Suprapubic skin (tissue), 4 donors: ENCODE data around the gene ELMO1. TPM values are rescaled to one million over a fixed set of nuclear protein-coding genes. Genes with fewer than 3 reads are reported as not detected.

ENCODE experiments used
- DNase-seq, 2 donors: peaks; one replicate each; pipeline ENCODE4 v3.0.0-alpha.2; 2019; ENCODE audit warnings: low spot score in 2 of 2
- H3K27ac ChIP-seq: fragments of 200-600 bp; sonication (generic); one replicate; pipeline ENCODE4 v1.5.1; 2019
- H3K27me3 ChIP-seq: fragments of 200-600 bp; sonication (generic); one replicate; pipeline ENCODE4 v1.5.1; 2019
- H3K36me3 ChIP-seq: fragments of 200-600 bp; sonication (generic); one replicate; pipeline ENCODE4 v1.5.1; 2019
- H3K4me1 ChIP-seq: fragments of 200-600 bp; sonication (generic); one replicate; pipeline ENCODE4 v1.5.1; 2019
- H3K4me3 ChIP-seq: fragments of 200-600 bp; sonication (generic); one replicate; pipeline ENCODE4 v1.5.1; 2019; ENCODE audit warnings: mild to moderate bottlenecking
- H3K9me3 ChIP-seq: fragments of 200-600 bp; sonication (generic); one replicate; pipeline ENCODE4 v1.5.1; 2019
- EP300 ChIP-seq: sonication (generic); formaldehyde crosslinking; IDR thresholded peaks from one replicate; pipeline ENCODE4 v1.6.1; 2017; ENCODE audit warnings: antibody characterized with exemption
- POLR2A ChIP-seq, 2 donors: fragments of 450-650 bp; IDR thresholded peaks; one replicate each; pipeline ENCODE4 v1.6.1; 2017; ENCODE audit warnings: antibody characterized with exemption in 2 of 2, mild to moderate bottlenecking in 2 of 2, moderate library complexity in 2 of 2
- POLR2AphosphoS5 ChIP-seq, 3 donors: sonication (generic); formaldehyde crosslinking; IDR thresholded peaks; one replicate each; pipeline ENCODE4 v1.6.1; 2017; ENCODE audit warnings: antibody characterized with exemption in 3 of 3
- WGBS: methylation state at CpG from one replicate; pipeline ENCODE4 v1.1.5; 2018; 5-methylcytosine and 5-hydroxymethylcytosine counted together
- total RNA-seq, 4 donors: library from RNA; depleted of rRNA; stranded (reverse); fragments of >200 nt; gene quantifications; one replicate each; pipeline ENCODE4 v1.1.0, GENCODE V29; 2016
- TF ChIP-seq, protein P1 (sequence below), 2 donors: fragments of 200-600 bp in 1 of 2; fragments of 450-650 bp in 1 of 2; sonication (generic) in 1 of 2; IDR thresholded peaks; one replicate each; pipeline ENCODE4 v1.5.1; 2016 to 2019; ENCODE audit warnings: antibody characterized with exemption in 2 of 2, mild to moderate bottlenecking in 1 of 2, moderate library complexity in 1 of 2

The ELMO1 gene
- total RNA-seq, 4 donors from 2014 or later: 9.8 to 49.6 (median 22.2) TPM

DNA sequence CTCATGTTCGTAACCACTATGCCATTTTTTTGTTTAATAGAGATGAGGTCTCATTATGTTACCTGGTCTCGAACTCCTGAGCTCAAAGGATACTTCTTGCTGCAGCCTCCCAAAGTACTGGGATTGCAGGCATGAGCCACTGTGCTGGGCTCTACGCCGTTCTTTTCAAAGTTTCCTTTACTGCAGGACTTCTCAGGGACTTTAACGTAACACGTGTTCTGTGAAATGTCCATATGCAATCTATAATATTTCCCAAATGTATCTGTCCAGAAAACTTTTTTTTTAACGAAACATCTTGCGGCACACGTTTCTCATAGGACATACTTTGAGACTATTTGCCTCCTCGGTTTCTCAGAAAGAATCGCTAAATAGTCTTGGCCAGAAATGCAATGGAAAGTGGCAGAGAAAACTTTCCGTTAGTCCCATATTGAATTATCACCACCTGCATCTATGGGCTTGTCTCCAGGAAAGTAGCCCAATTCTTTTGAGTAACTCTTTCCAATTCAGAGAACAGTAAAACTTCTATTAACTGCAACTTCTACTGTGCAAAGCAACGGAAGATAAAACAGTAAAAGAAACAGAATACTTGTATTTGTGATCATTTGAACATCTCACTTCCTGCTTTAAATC, 96.3 kb downstream of the ELMO1 start:
- 82% methylated on average over 13 of the region's 13 CpGs for WGBS
- Histone ChIP-seq H3K27ac (no peak overlapping the region), H3K4me3 (no peak overlapping the region), H3K36me3 (no peaks in the 10 kb centered on the region), H3K27me3 (no peaks in the 10 kb centered on the region), H3K9me3 (no peaks in the 10 kb centered on the region), H3K4me1 (peaks cover 25% of the 10 kb centered on the region)
- no peak for DNase-seq
- TF ChIP-seq POLR2AphosphoS5 (IDR thresholded peaks at IDR 0.05): no peak
- TF ChIP-seq EP300: no peak
- TF ChIP-seq, protein P1, sequence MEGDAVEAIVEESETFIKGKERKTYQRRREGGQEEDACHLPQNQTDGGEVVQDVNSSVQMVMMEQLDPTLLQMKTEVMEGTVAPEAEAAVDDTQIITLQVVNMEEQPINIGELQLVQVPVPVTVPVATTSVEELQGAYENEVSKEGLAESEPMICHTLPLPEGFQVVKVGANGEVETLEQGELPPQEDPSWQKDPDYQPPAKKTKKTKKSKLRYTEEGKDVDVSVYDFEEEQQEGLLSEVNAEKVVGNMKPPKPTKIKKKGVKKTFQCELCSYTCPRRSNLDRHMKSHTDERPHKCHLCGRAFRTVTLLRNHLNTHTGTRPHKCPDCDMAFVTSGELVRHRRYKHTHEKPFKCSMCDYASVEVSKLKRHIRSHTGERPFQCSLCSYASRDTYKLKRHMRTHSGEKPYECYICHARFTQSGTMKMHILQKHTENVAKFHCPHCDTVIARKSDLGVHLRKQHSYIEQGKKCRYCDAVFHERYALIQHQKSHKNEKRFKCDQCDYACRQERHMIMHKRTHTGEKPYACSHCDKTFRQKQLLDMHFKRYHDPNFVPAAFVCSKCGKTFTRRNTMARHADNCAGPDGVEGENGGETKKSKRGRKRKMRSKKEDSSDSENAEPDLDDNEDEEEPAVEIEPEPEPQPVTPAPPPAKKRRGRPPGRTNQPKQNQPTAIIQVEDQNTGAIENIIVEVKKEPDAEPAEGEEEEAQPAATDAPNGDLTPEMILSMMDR (IDR thresholded peaks at IDR 0.05): no peak
- TF ChIP-seq POLR2A (IDR thresholded peaks at IDR 0.05): no peak

DNA sequence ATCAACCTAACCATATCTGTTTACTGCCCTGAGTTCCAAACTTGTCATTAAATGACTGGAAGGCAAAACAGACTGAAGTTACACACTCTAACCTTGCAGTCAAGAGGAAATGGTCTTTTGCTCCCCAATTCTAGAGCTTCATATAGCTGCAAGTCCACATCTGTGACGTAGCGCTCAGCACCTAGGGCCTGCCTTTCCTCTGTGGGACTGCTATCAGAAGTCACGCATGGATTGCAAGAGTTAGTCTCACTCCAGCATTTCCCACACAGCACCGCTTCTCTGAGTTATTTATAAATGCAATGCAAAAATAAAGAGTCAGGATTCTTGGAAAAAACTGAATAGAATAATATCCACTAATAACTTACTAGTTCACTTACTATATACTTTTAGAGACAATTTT, 96.9 kb downstream of the ELMO1 start:
- H3K4me1 ChIP-seq: peaks cover 28% of the 10 kb centered on the region
- no peak for DNase-seq
- 94% methylated on average over 4 of the region's 4 CpGs for WGBS
- H3K9me3 ChIP-seq: no peaks in the 10 kb centered on the region
- H3K4me3 ChIP-seq: no peak overlapping the region
- TF ChIP-seq POLR2A (IDR thresholded peaks at IDR 0.05): no peak
- TF ChIP-seq, protein P1 (IDR thresholded peaks at IDR 0.05): no peak
- TF ChIP-seq POLR2AphosphoS5 (IDR thresholded peaks at IDR 0.05): no peak
- TF ChIP-seq EP300: no peak
- H3K27me3 ChIP-seq: no peaks in the 10 kb centered on the region
- H3K36me3 ChIP-seq: no peaks in the 10 kb centered on the region
- H3K27ac ChIP-seq: no peak overlapping the region

DNA sequence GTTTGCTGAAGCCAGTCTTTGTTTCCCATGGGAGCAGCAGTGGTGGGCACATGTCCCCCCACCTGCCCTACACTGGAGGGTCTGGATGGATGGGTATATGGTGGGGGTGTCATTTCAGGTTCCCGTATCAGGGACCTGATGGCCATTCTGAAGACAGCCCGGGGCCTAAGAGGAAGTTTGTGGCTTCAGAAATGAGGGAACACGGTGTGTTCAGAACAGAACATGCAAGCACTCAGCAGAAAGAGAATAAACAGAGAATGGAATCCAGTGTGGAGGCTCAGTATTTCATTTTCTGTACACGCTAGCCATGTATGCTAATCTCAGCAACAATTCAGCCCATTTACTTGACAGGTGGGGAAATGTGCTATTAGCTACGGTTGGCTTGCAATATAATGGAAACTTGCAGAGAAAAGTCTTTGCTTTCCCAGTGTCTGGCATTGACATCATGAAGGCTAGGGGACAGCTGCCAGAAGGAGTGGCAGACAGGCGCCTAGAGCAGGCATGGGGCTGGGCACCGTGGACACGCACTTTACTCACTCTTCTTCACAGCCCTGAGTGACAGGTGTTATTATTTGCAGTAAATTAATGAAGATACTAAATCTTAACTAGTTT, 98.6 kb downstream of the ELMO1 start:
- WGBS: 72% methylated on average over 8 of the region's 8 CpGs
- no peaks in the 10 kb centered on the region for H3K27me3 ChIP-seq
- TF ChIP-seq POLR2A (IDR thresholded peaks at IDR 0.05) (no peak), EP300 (no peak), POLR2AphosphoS5 (IDR thresholded peaks at IDR 0.05) (no peak)
- TF ChIP-seq, protein P1 (IDR thresholded peaks at IDR 0.05): no peak
- H3K27ac ChIP-seq: no peak overlapping the region
- no peak overlapping the region for H3K4me3 ChIP-seq
- H3K9me3 ChIP-seq: no peaks in the 10 kb centered on the region
- DNase-seq: no peak
- H3K4me1 ChIP-seq: peaks cover 21% of the 10 kb centered on the region
- no peaks in the 10 kb centered on the region for H3K36me3 ChIP-seq

DNA sequence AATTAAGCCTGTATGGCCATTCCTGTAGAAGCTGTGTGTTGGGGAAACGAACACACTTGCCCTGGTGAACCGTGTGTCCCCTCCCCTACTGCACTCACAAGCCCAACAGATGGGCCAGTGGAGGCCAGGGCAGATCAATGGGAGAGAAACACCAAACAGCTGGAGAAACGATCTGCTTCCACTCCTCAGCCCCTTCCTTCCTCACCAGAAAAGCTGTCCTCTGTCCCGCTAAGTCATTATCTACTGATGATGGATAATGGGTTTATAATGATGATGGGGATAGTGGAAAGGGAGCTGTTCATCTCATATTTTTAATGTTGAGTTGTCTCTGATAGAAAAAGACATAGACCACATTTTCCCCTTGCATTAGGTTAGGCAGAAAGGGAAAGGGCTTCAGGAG, 99.7 kb downstream of the ELMO1 start:
- DNase-seq: no peak
- no peak overlapping the region for H3K27ac ChIP-seq
- TF ChIP-seq EP300: no peak
- TF ChIP-seq POLR2AphosphoS5 (IDR thresholded peaks at IDR 0.05): no peak
- TF ChIP-seq, protein P1 (IDR thresholded peaks at IDR 0.05): no peak
- no peak for TF ChIP-seq POLR2A (IDR thresholded peaks at IDR 0.05)
- no peaks in the 10 kb centered on the region for H3K36me3 ChIP-seq
- H3K27me3 ChIP-seq: no peaks in the 10 kb centered on the region
- no peaks in the 10 kb centered on the region for H3K9me3 ChIP-seq
- WGBS: 73% methylated on average over 4 of the region's 4 CpGs
- peaks cover 10% of the 10 kb centered on the region for H3K4me1 ChIP-seq
- H3K4me3 ChIP-seq: no peak overlapping the region

DNA sequence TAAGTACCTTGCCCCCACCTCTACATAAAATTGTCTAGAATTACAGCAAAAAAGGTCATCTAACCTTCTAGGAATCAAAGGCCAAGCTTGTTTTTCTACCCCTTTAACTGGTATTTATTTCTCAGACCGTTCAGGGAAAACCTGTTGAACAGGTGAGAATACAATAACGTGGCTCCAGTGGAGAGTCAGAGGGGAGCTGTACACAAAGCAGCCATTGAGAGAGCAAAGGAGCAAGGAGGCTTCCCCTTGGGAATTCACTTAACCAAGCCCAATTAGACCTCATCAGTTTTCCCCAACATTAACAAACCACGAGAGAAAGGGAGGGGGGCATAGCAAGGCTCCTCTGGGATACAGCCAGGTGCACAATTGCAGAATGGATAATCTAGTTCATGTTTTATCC, 101.9 kb downstream of the ELMO1 start:
- H3K36me3 ChIP-seq: no peaks in the 10 kb centered on the region
- TF ChIP-seq EP300 (no peak), POLR2A (IDR thresholded peaks at IDR 0.05) (no peak), POLR2AphosphoS5 (IDR thresholded peaks at IDR 0.05) (no peak)
- TF ChIP-seq, protein P1 (IDR thresholded peaks at IDR 0.05): no peak
- H3K9me3 ChIP-seq: no peaks in the 10 kb centered on the region
- H3K27me3 ChIP-seq: no peaks in the 10 kb centered on the region
- 42% methylated on average over 3 of the region's 3 CpGs for WGBS
- no peak for DNase-seq
- no peak overlapping the region for H3K27ac ChIP-seq
- no peak overlapping the region for H3K4me3 ChIP-seq
- peaks cover 5% of the 10 kb centered on the region for H3K4me1 ChIP-seq
